ENCODE data around the gene SLC6A20.

GRCh38 chr3:45746777-45747622 is 49.3 kb downstream of the SLC6A20 start:
- TF ChIP-seq POLR2AphosphoS5 (IDR thresholded peaks at IDR 0.05; ENCODE audit: low read depth) (no peak; the same call in 1 of the 2 replicates), EZH2 (IDR thresholded peaks at IDR 0.05; ENCODE audit: low read depth, unreplicated experiment) (no peak), CTCF (conservative IDR thresholded peaks at IDR 0.05; ENCODE audit: low read depth in 2 of 2) (no peak), REST (IDR thresholded peaks at IDR 0.05; ENCODE audit: unreplicated experiment) (no peak), EZH2phosphoT487 (IDR thresholded peaks at IDR 0.05; ENCODE audit: unreplicated experiment) (no peak), ZNF114 (CRISPR knock-in tag; IDR thresholded peaks at IDR 0.05) (no peak), NANOG (IDR thresholded peaks at IDR 0.05; ENCODE audit: borderline replicate concordance) (no peak), ETS1 (IDR thresholded peaks at IDR 0.05) (no peak), JUNB (IDR thresholded peaks at IDR 0.05; ENCODE audit: unreplicated experiment) (no peak), CREB1 (CRISPR knock-in tag; IDR thresholded peaks at IDR 0.05; ENCODE audit: low read depth) (no peak), ZNF331 (CRISPR knock-in tag; IDR thresholded peaks at IDR 0.05; ENCODE audit: low read depth) (no peak)
